ENCODE measurements around the gene DNAJC18. TPM values are rescaled to one million over a fixed set of nuclear protein-coding genes. Genes with fewer than 3 reads are reported as not detected.

DNAJC18 gene
- total RNA-seq, 4 donors from 2014 or later: 9.2 to 11.4 (median 10.7) TPM

GRCh38 chr5:139392678-139393496 lies 46.4 kb downstream of the DNAJC18 start:
- no peak for TF ChIP-seq EP300 (IDR thresholded peaks at IDR 0.05)
- peak in 3 of 5 experiments; percentile 38 to 61 (median 60) for TF ChIP-seq CTCF (IDR thresholded peaks at IDR 0.05)
- DNase-seq (ENCODE audit: low spot score in 2 of 2): no peak
- WGBS, 2 donors: 12 to 20% methylated on average over 69 to 73 of the region's 77 CpGs
- peak overlapping the region in 3 of 4 donors; percentile 26 to 57 (median 53) for H3K4me3 ChIP-seq
- H3K27me3 ChIP-seq: peaks cover 0 to 35% of the 10 kb centered on the region in 2 donors
- H3K36me3 ChIP-seq: no peaks in the 10 kb centered on the region
- H3K27ac ChIP-seq: peak overlapping the region in 1 of 4 donors; percentile 74
- H3K9me3 ChIP-seq: no peaks in the 10 kb centered on the region
- H3K4me1 ChIP-seq: peaks cover 0 to 47% (median 21%) of the 10 kb centered on the region in 4 donors

GRCh38 chr5:139392324-139392677 lies 47.0 kb downstream of the DNAJC18 start:
- Histone ChIP-seq H3K27ac (peak overlapping the region in 1 of 4 donors; percentile 74), H3K9me3 (no peaks in the 10 kb centered on the region), H3K36me3 (no peaks in the 10 kb centered on the region), H3K27me3 (peaks cover 0 to 35% of the 10 kb centered on the region in 2 donors), H3K4me3 (peak overlapping the region in 3 of 4 donors; percentile 26 to 57 (median 53)), H3K4me1 (peaks cover 0 to 47% (median 24%) of the 10 kb centered on the region in 4 donors)
- DNase-seq (ENCODE audit: low spot score in 2 of 2): no peak
- peak in 1 of 5 experiments; percentile 63 for TF ChIP-seq CTCF (IDR thresholded peaks at IDR 0.05)
- TF ChIP-seq EP300 (IDR thresholded peaks at IDR 0.05): no peak
- TF ChIP-seq POLR2A (IDR thresholded peaks at IDR 0.05): no peak
- 5 to 13% methylated on average over 25 to 27 of the region's 36 CpGs for WGBS, 2 donors

GRCh38 chr5:139391570-139392323 lies 47.6 kb downstream of the DNAJC18 start:
- Histone ChIP-seq H3K27ac (peak overlapping the region in 1 of 4 donors; percentile 74), H3K4me1 (peaks cover 0 to 47% (median 24%) of the 10 kb centered on the region in 4 donors), H3K27me3 (peaks cover 0 to 35% of the 10 kb centered on the region in 2 donors), H3K36me3 (no peaks in the 10 kb centered on the region), H3K4me3 (peak overlapping the region in 2 of 4 donors; percentile 53 to 57), H3K9me3 (no peaks in the 10 kb centered on the region)
- DNase-seq (ENCODE audit: low spot score in 2 of 2): no peak
- TF ChIP-seq POLR2A (IDR thresholded peaks at IDR 0.05) (no peak), EP300 (IDR thresholded peaks at IDR 0.05) (no peak), CTCF (IDR thresholded peaks at IDR 0.05) (no peak)
- WGBS, 2 donors: 47 to 56% methylated on average over 27 to 30 of the region's 33 CpGs

GRCh38 chr5:139390639-139391569 lies 48.4 kb downstream of the DNAJC18 start:
- Histone ChIP-seq H3K27me3 (peaks cover 0 to 34% of the 10 kb centered on the region in 2 donors), H3K4me1 (peaks cover 0 to 47% (median 24%) of the 10 kb centered on the region in 4 donors), H3K4me3 (no peak overlapping the region), H3K36me3 (no peaks in the 10 kb centered on the region), H3K9me3 (no peaks in the 10 kb centered on the region), H3K27ac (peak overlapping the region in 2 of 4 donors; percentile 14 to 74)
- no peak for DNase-seq (ENCODE audit: low spot score in 2 of 2)
- 68 to 81% methylated on average over 10 of the region's 10 CpGs for WGBS, 2 donors
- TF ChIP-seq EP300 (IDR thresholded peaks at IDR 0.05) (no peak), CTCF (IDR thresholded peaks at IDR 0.05) (no peak), POLR2A (IDR thresholded peaks at IDR 0.05) (no peak)

Measured in tibial nerve (tissue), 4 donors.